GM21717 (cell line): Measurements from ENCODE around the gene BCAS3.
"Not testable (repeated sequence)": the region's sequence is repeated elsewhere in the genome, so short reads cannot be mapped to it uniquely, and the experiment has no call there.

Experiments used
- ATAC-seq: cut with Tn5 transposase; IDR thresholded peaks from one replicate; pipeline ENCODE4 v1.9.1; 2021; ENCODE audit warnings: mild to moderate bottlenecking, moderate library complexity; ENCODE audit not compliant: unreplicated experiment

BCAS3 gene

GRCh38 chr17:61144617-61145564 lies 467.2 kb downstream of the BCAS3 start:
- no peak for ATAC-seq

GRCh38 chr17:61146833-61147232 lies 469.2 kb downstream of the BCAS3 start:
- not testable (repeated sequence) for ATAC-seq

GRCh38 chr17:61149106-61149825 lies 471.6 kb downstream of the BCAS3 start:
- ATAC-seq, result no peak

- ATAC-seq, result no peak
Observed at GRCh38 chr17:61149862-61150362, 472.3 kb downstream of the BCAS3 start.

- no peak for ATAC-seq
Observed at GRCh38 chr17:61150686-61151299, 473.1 kb downstream of the BCAS3 start.

- ATAC-seq, result no peak
Observed at GRCh38 chr17:61152898-61153297, 475.2 kb downstream of the BCAS3 start.

- ATAC-seq, result no peak
Observed at GRCh38 chr17:61155590-61156237, 478.1 kb downstream of the BCAS3 start.

GRCh38 chr17:61157246-61157886 lies 479.7 kb downstream of the BCAS3 start:
- ATAC-seq, result no peak

- ATAC-seq, result no peak
Observed at GRCh38 chr17:61158376-61158775, 480.7 kb downstream of the BCAS3 start.

- ATAC-seq, result no peak
Observed at GRCh38 chr17:61159221-61159814, 481.7 kb downstream of the BCAS3 start.

GRCh38 chr17:61160204-61160603 lies 482.6 kb downstream of the BCAS3 start:
- no peak for ATAC-seq

- no peak for ATAC-seq
Observed at GRCh38 chr17:61160789-61161445, 483.3 kb downstream of the BCAS3 start.

GRCh38 chr17:61161615-61162134 lies 484.0 kb downstream of the BCAS3 start:
- no peak for ATAC-seq

- no peak for ATAC-seq
Observed at GRCh38 chr17:61164517-61164916, 486.9 kb downstream of the BCAS3 start.

- ATAC-seq, result no peak
Observed at GRCh38 chr17:61167075-61167474, 489.4 kb downstream of the BCAS3 start.

- no peak for ATAC-seq
Observed at GRCh38 chr17:61168506-61168905, 490.9 kb downstream of the BCAS3 start.

GRCh38 chr17:61174310-61174709 lies 496.7 kb downstream of the BCAS3 start:
- ATAC-seq, result no peak

GRCh38 chr17:61175298-61176142 lies 497.9 kb downstream of the BCAS3 start:
- ATAC-seq, result no peak
